LNCaP clone FGC (cell line): Measurements from ENCODE around the gene COBLL1.
A peak's percentile ranks its signal among the peaks of the same experiment; 100 is the strongest.

Source experiments
- DNase-seq: peaks from one replicate; pipeline ENCODE4 v3.0.0-alpha.2; 2011; ENCODE audit warnings: low read depth
- H3K4me3 ChIP-seq: 2 replicates; pipeline ENCODE4 v1.5.1; 2011; ENCODE audit warnings: mild to moderate bottlenecking, low read depth, low read length, control low read depth
- TF ChIP-seq, protein P1 (sequence below): IDR thresholded peaks from 2 replicates; pipeline ENCODE4 v1.5.1; 2012; ENCODE audit warnings: mild to moderate bottlenecking; ENCODE audit not compliant: control insufficient read depth, insufficient read depth; ENCODE audit errors: extremely low read depth

The COBLL1 gene

DNA sequence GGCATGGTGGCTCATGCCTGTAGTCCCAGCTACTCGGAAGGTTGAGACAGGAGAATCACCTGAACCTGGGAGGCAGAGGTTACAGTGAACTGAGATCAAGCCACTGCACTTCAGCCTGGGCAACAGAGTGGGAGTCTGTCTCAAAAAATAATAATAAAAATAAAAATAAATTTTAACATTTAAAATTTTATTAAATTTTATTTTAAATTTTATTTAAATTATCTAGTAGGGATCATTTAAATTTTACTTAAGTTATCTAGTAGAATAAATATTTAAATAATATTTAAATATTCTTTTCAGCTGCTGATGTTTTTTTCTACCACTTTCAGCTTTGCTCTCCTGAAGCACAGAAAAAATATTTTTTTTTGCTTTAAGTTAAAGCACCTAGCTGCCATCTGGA is 10.4 kb downstream of the COBLL1 start:
- no peak overlapping the region for H3K4me3 ChIP-seq
- DNase-seq: no peak
- TF ChIP-seq, protein P1, sequence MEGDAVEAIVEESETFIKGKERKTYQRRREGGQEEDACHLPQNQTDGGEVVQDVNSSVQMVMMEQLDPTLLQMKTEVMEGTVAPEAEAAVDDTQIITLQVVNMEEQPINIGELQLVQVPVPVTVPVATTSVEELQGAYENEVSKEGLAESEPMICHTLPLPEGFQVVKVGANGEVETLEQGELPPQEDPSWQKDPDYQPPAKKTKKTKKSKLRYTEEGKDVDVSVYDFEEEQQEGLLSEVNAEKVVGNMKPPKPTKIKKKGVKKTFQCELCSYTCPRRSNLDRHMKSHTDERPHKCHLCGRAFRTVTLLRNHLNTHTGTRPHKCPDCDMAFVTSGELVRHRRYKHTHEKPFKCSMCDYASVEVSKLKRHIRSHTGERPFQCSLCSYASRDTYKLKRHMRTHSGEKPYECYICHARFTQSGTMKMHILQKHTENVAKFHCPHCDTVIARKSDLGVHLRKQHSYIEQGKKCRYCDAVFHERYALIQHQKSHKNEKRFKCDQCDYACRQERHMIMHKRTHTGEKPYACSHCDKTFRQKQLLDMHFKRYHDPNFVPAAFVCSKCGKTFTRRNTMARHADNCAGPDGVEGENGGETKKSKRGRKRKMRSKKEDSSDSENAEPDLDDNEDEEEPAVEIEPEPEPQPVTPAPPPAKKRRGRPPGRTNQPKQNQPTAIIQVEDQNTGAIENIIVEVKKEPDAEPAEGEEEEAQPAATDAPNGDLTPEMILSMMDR: no peak

- TF ChIP-seq, protein P1: no peak
- peak; percentile 93 for DNase-seq
Measured at GRCh38 chr2:164826293-164827243, 15.1 kb downstream of the COBLL1 start.

GRCh38 chr2:164824872-164825271 is 16.8 kb downstream of the COBLL1 start:
- TF ChIP-seq, protein P1: no peak
- no peak overlapping the region for H3K4me3 ChIP-seq
- DNase-seq: no peak

More at GRCh38 chr2:164826293-164827243, 15.1 kb downstream of the COBLL1 start:
- 0 out of 2 replicates have a peak overlapping the region, but pooled peaks have one; percentile 6 for H3K4me3 ChIP-seq

- H3K4me3 ChIP-seq: no peak overlapping the region
- TF ChIP-seq, protein P1: no peak
- DNase-seq: no peak
Measured at GRCh38 chr2:164823126-164823525, 18.5 kb downstream of the COBLL1 start.

DNA sequence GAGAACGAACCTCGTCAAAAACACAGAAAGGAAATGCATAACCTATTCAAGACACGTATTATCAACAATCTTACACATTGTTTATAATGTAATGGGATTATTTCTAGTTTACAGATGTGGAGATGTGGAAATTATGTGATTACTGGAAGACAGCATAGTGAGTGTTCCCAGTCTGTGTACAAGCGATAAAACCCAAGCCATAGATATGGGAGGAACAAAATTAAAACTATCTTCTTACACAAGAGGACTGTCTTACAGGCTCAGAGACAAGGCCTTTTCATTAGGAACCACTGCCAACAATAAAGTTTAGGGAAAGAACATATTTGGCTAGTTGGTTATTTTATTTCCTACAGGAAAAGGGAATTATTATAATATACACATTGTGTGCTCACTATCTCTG is 20.3 kb downstream of the COBLL1 start:
- DNase-seq: no peak
- TF ChIP-seq, protein P1: no peak
- no peak overlapping the region for H3K4me3 ChIP-seq

GRCh38 chr2:164818149-164819136 is 23.2 kb downstream of the COBLL1 start:
- H3K4me3 ChIP-seq: no peak overlapping the region
- DNase-seq: no peak
- TF ChIP-seq, protein P1: no peak
